HG03460 (cell line): Measurements from ENCODE around the gene DDX10.

Source experiments
- ATAC-seq: cut with Tn5 transposase; IDR thresholded peaks from one replicate; pipeline ENCODE4 v1.9.1; 2021; ENCODE audit not compliant: unreplicated experiment

Gene DDX10

DNA sequence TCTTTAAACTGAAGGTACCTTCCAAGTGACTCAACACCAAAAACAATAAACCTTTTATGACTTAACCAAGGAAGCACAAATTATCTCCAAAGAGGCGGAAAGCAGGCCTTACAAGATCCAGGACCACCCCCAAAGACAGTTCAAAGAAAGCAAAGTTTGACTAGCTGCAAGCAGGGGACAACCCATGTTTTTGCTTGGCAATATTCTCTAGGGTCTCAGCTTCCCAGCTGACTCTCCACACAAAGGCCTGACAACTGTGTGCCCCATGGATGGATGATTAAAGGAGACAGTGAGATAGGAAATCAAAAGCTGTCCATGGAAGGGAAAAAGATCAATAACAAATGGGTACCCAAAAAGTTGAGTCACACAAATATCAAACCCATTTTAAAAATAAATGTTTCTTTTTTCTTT, 232.2 kb downstream of the DDX10 start:
- no peak for ATAC-seq

DNA sequence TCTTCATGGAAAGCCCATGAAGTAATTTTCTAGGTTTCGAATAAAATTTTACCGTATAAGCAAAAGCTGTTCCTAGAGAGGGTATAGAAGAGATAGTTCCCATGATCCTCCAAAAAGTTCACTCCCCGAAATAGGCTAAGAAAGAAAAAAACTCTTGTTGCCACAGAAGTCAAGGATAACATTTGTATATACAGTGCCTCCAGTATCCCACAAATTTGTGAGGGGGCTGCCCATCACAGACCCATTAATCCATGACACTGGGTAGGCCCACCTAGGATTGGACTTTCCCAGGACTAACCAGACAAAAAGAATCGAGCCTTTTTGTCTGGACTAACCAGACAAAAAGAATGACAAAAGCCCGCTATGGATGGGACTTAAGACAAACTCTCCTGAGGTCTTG, 233.0 kb downstream of the DDX10 start:
- ATAC-seq: no peak

GRCh38 chr11:108901359-108901758, 236.5 kb downstream of the DDX10 start:
- no peak for ATAC-seq

GRCh38 chr11:108902027-108902469, 237.2 kb downstream of the DDX10 start:
- no peak for ATAC-seq

DNA sequence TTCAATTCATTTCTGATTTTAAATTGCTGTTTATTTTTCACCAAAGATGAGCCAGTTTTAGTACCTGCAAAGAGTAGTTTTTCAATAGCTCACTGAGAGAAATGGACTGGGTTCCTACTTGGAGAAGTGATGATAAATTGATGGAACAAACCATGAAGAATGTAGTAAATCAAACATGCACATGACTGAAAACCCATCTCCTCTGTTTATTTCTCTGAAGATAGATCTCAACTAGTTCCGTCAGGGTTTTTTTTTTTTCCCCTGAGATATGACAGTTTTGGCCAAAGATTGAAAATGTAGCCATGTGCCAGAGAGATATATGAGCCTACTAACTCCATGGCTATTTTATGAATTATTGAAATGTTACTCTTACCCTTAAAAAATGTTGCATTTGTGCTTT, 239.6 kb downstream of the DDX10 start:
- ATAC-seq: no peak

GRCh38 chr11:108906329-108906728, 241.5 kb downstream of the DDX10 start:
- ATAC-seq: no peak

GRCh38 chr11:108906826-108907225, 242.0 kb downstream of the DDX10 start:
- ATAC-seq: no peak

DNA sequence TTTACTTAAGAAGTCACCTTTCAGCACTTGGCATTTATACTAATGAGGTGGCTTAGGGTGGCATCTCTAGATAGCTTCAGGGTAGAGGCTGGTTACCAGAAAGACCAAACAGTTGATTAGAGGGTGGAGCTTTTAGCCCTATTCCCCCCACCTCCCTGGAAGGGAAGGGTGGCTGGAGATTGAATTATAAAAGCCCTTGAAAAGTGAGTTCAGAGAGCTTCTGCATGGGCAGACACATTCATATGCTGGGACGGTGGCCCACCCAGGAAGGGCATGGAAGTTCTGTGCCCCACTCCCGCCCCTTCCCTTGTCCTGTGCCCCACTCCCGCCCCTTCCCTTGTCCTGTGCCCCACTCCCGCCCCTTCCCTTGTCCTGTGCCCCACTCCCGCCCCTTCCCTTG, 244.2 kb downstream of the DDX10 start:
- ATAC-seq: no peak

GRCh38 chr11:108909921-108910320, 245.1 kb downstream of the DDX10 start:
- no peak for ATAC-seq

DNA sequence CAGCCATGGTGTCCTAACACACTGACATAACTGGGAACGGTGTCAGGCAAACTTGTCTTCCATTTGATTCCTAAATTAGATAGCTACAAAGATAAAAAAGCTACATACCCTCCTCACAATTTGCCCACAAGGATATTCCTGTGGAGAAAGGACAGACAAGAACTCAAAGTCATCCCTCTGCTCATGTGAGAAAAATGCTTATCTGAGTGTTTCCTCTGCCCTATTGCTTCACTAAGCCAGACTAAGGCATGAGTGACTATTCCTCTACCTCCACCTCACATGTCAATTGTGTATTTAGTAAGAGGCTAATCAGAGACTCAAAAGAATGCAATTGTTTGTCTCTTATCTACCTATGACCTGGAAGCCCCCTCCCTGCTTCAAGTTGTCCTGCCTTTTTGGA, 247.7 kb downstream of the DDX10 start:
- ATAC-seq: no peak

DNA sequence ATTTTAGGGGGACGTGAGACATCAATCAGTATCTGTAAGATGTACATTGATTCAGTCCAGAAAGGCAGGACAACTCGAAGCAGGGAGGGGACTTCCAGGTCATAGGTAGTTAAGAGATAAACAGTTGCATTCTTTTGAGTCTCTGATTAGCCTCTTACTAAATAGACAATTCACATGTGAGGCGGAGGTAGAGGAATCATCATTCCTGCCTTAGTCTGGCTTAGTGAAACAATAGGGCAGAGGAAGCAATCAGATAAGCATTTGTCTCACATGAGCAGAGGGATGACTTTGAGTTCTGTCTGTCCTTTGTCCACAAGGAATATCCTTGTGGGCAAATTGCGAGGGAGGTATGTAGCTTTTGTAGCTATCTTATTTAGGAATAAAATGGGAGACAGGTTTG, 248.3 kb downstream of the DDX10 start:
- ATAC-seq: no peak

GRCh38 chr11:108914211-108914610, 249.3 kb downstream of the DDX10 start:
- no peak for ATAC-seq

- ATAC-seq: no peak
Measured at GRCh38 chr11:108914981-108915380, 250.1 kb downstream of the DDX10 start.

DNA sequence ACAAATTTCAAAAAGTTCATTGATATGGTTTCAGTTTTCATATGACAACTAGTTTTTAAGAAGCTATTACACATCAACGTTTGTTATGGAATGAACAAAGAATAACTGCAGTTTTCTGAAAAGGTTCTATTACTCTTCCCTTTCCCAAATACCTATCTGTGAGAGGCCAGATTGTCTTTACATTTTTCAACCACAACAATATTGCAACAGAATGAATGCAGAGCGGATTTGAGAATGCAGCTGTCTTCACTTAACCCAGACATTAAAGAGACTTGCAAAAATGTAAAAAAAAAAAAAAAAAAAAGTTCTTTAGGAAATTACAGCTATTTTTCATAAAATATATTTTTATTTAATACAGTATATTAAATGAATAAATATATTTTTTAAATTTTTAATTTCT, 250.8 kb downstream of the DDX10 start:
- no peak for ATAC-seq

DNA sequence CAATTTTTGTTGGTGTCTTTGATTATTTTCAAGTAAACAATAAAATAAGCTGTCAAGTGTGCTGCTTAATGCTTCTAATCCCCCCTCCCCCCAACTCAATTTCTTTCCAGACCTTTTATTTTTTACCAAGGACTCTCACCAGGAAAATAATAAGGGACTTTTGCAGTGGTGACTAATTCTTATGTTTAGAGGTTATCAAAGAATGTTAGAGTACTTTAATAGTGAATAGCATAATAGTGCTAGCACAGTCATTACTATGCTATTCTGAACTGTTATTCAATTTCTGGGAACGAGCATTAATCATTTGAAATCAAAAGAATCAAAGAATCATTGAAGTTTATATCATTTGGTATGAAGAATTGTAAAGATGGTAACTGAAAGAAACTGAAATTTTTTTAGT, 251.4 kb downstream of the DDX10 start:
- no peak for ATAC-seq

- no peak for ATAC-seq
Measured at GRCh38 chr11:108916935-108917334, 252.1 kb downstream of the DDX10 start.

DNA sequence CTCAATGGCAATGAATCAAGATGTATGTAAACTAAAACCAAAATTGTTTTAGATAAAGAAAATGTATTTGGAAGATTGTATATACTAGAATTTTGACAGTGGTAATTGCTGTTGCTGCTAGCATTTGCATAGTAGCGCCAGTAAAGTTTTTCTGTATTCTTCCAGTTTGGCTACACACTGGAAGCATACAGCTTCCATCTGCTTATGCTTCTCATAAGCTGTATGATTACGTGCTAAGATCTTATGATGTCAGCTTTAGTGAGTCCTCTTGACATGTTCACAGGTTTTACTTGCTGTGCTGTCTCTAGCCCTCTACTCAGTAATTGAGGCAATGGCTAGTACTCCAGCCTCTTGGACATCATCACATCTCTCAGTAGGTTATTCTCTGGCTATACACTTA, 256.3 kb downstream of the DDX10 start:
- ATAC-seq: no peak

DNA sequence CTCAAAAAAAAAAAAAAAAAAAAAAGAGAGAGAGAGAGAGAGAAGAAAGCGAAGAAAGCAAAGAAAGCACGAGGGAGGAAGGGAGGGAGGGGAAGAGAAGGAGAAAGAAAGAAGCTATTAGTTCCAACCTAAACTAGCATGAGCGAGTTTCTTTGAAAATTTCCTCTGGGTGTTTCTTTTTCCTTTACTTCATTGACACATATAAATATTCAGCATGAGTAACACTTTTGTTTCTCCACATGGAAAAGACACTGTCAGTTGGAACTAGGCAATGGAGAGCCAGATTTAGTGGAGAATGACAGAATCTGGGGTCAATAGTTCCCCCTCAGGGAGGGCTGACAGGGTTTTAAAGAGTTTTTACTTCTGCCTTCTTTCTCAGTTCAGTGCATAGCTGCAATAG, 257.4 kb downstream of the DDX10 start:
- ATAC-seq: no peak

GRCh38 chr11:108923413-108923812, 258.5 kb downstream of the DDX10 start:
- ATAC-seq: no peak

- no peak for ATAC-seq
Measured at GRCh38 chr11:108926171-108926840, 261.4 kb downstream of the DDX10 start.

- ATAC-seq: no peak
Measured at GRCh38 chr11:108926841-108927577, 262.1 kb downstream of the DDX10 start.

- no peak for ATAC-seq
Measured at GRCh38 chr11:108927791-108928545, 263.1 kb downstream of the DDX10 start.
